Epithelial cell of proximal tubule (primary cell): ENCODE measurements around the gene PTPRT. TPM values are rescaled to one million over a fixed set of nuclear protein-coding genes. Genes with fewer than 3 reads are reported as not detected.

Source experiments
- DNase-seq: peaks from one replicate; pipeline ENCODE4 v3.0.0-alpha.2; 2011; ENCODE audit warnings: low read depth
- H3K4me3 ChIP-seq: 2 replicates; pipeline ENCODE4 v1.5.1; 2011; ENCODE audit warnings: low read depth, mild to moderate bottlenecking, low read length
- CTCF ChIP-seq: conservative IDR thresholded peaks from 2 replicates; pipeline ENCODE4 v1.5.1; 2012; ENCODE audit warnings: low read depth, mild to moderate bottlenecking, low read length
- total RNA-seq: library from RNA; depleted of rRNA; stranded (reverse); fragments of >200 nt; gene quantifications from 2 replicates; pipeline ENCODE4 v1.2.3, GENCODE V29; 2015

Gene PTPRT
- total RNA-seq, 1 donor from 2014 or later, result not detected

GRCh38 chr20:42837456-42837855, 352.2 kb downstream of the PTPRT start:
- DNase-seq, result no peak
- no peak for TF ChIP-seq CTCF
- H3K4me3 ChIP-seq, result no peak overlapping the region

GRCh38 chr20:42836339-42836738, 353.4 kb downstream of the PTPRT start:
- DNase-seq, result no peak
- no peak for TF ChIP-seq CTCF
- H3K4me3 ChIP-seq, result no peak overlapping the region

- no peak for DNase-seq
- H3K4me3 ChIP-seq, result no peak overlapping the region
- no peak for TF ChIP-seq CTCF
Measured at GRCh38 chr20:42807876-42808275, 381.8 kb downstream of the PTPRT start.

GRCh38 chr20:42795111-42795695, 394.5 kb downstream of the PTPRT start:
- no peak for DNase-seq
- H3K4me3 ChIP-seq, result no peak overlapping the region
- TF ChIP-seq CTCF, result no peak

- TF ChIP-seq CTCF, result no peak
- no peak for DNase-seq
- H3K4me3 ChIP-seq, result no peak overlapping the region
Measured at GRCh38 chr20:42792052-42792451, 397.7 kb downstream of the PTPRT start.

- TF ChIP-seq CTCF, result no peak
- no peak overlapping the region for H3K4me3 ChIP-seq
- DNase-seq, result no peak
Measured at GRCh38 chr20:42790111-42790510, 399.6 kb downstream of the PTPRT start.

GRCh38 chr20:42788707-42789106, 401.0 kb downstream of the PTPRT start:
- no peak overlapping the region for H3K4me3 ChIP-seq
- no peak for DNase-seq
- TF ChIP-seq CTCF, result no peak
